Endothelial cell of umbilical vein (primary cell): ENCODE results near the gene KCNMA1. TPM values are rescaled to one million over a fixed set of nuclear protein-coding genes. Genes with fewer than 3 reads are reported as not detected.

Experiments used
- BruUV-seq: library from RNA; stranded (reverse); fragments of 400-500 nt; replicated peaks from 2 replicates; lab custom pipeline; 2021; lab: Mats Ljungman, UMichigan
- CTCF ChIA-PET: fragments of 300-600, 350-600 bp; sonication (Branson Sonifier 250); formaldehyde crosslinking; loops from one replicate; lab custom pipeline; 2021; ENCODE audit warnings: antibody characterized with exemption, inconsistent platforms; lab: Charles Lee
- POLR2A ChIA-PET: fragments of 300-600, 350-600 bp; sonication (Branson Sonifier 250); formaldehyde crosslinking; loops from one replicate; lab custom pipeline; 2021; ENCODE audit warnings: antibody characterized with exemption, inconsistent platforms; lab: Charles Lee
- DNase-seq: peaks from one replicate; pipeline ENCODE4 v3.0.0-alpha.2; 2011; ENCODE audit warnings: low read depth, low spot score
- FAIRE-seq: peaks from 2 replicates; lab custom pipeline; 2011; peaks lifted over from hg19 to GRCh38; lab: Jason Lieb, UNC
- H2AFZ ChIP-seq: 2 replicates; pipeline ENCODE4 v1.6.0; 2012; ENCODE audit warnings: low read depth, low read length, control low read depth, inconsistent platforms
- H3K27ac ChIP-seq: 2 replicates; pipeline ENCODE4 v1.5.1; 2011; ENCODE audit warnings: low read depth, mild to moderate bottlenecking, control low read depth, low read length, moderate library complexity; ENCODE audit not compliant: insufficient read depth
- H3K27me3 ChIP-seq, 2 experiments: 2 replicates each; pipeline versions ENCODE4 v1.6.0 to v1.6.1; 2011; ENCODE audit warnings: low read length in 2 of 2, mixed read lengths in 1 of 2; ENCODE audit not compliant: control insufficient read depth in 2 of 2, insufficient read depth in 2 of 2
- H3K36me3 ChIP-seq, 2 experiments: 2 replicates in 1 of 2; 3 replicates in 1 of 2; pipeline ENCODE4 v1.5.1; 2011; ENCODE audit warnings: low read length in 2 of 2, mild to moderate bottlenecking in 1 of 2, moderate library complexity in 1 of 2; ENCODE audit not compliant: control insufficient read depth in 2 of 2, insufficient read depth in 2 of 2; ENCODE audit errors: extremely low read depth in 1 of 2
- H3K4me1 ChIP-seq: 3 replicates; pipeline ENCODE4 v1.5.1; 2011; ENCODE audit warnings: mild to moderate bottlenecking, low read length; ENCODE audit not compliant: control insufficient read depth, insufficient read depth; ENCODE audit errors: extremely low read depth
- H3K4me2 ChIP-seq: 2 replicates; pipeline ENCODE4 v1.6.1; 2011; ENCODE audit warnings: low read length, control low read depth, mixed read lengths; ENCODE audit not compliant: insufficient read depth
- H3K4me3 ChIP-seq, 3 experiments: fragments of 200-600 bp in 1 of 3; sonication (generic), shearing (Covaris generic) in 1 of 3; replicated peaks in 1 of 3; 2 replicates each; pipeline ENCODE4 v1.5.1; 2011 to 2016; ENCODE audit warnings: control low read depth in 3 of 3, low read length in 3 of 3, mild to moderate bottlenecking in 2 of 3, inconsistent platforms in 1 of 3, low read depth in 1 of 3, moderate library complexity in 1 of 3; ENCODE audit not compliant: insufficient read depth in 1 of 3
- H3K79me2 ChIP-seq: 2 replicates; pipeline ENCODE4 v1.6.0; 2012; ENCODE audit warnings: low read length, inconsistent platforms; ENCODE audit not compliant: control insufficient read depth, insufficient read depth
- H3K9ac ChIP-seq: replicated peaks from 2 replicates; pipeline ENCODE3; 2011; ENCODE audit warnings: low read length, control low read depth; ENCODE audit not compliant: insufficient read depth; ENCODE audit errors: extremely low read depth
- H3K9me1 ChIP-seq: replicated peaks from 3 replicates; pipeline ENCODE4 v1.6.0; 2011; ENCODE audit warnings: mild to moderate bottlenecking, low read length; ENCODE audit not compliant: control insufficient read depth, insufficient read depth; ENCODE audit errors: extremely low read depth
- H3K9me3 ChIP-seq: replicated peaks from 2 replicates; pipeline ENCODE4 v1.5.1; 2012; ENCODE audit warnings: low read length, inconsistent platforms; ENCODE audit not compliant: control insufficient read depth, insufficient read depth
- H4K20me1 ChIP-seq: replicated peaks from 2 replicates; pipeline ENCODE3; 2011; ENCODE audit warnings: mild to moderate bottlenecking, low read length; ENCODE audit not compliant: control insufficient read depth, insufficient read depth; ENCODE audit errors: extremely low read depth
- EZH2 ChIP-seq: IDR thresholded peaks from 2 replicates; pipeline ENCODE4 v1.6.1; 2012; ENCODE audit warnings: borderline replicate concordance, low read depth, mild to moderate bottlenecking, moderate library complexity, low read length, inconsistent platforms; ENCODE audit not compliant: severe bottlenecking
- FOS ChIP-seq: IDR thresholded peaks from 2 replicates; pipeline ENCODE4 v1.6.1; 2011; ENCODE audit warnings: mild to moderate bottlenecking, low read length, moderate library complexity, borderline replicate concordance; ENCODE audit not compliant: insufficient read depth
- GATA2 ChIP-seq: IDR thresholded peaks from 2 replicates; pipeline ENCODE4 v1.7.0; 2011; ENCODE audit warnings: low read depth, mild to moderate bottlenecking, moderate library complexity, mixed read lengths, low read length; ENCODE audit not compliant: insufficient read length, insufficient read depth
- JUN ChIP-seq: IDR thresholded peaks from 2 replicates; pipeline ENCODE4 v1.6.1; 2011; ENCODE audit warnings: borderline replicate concordance, low read depth; ENCODE audit not compliant: insufficient read length, insufficient read depth
- MYC ChIP-seq: IDR thresholded peaks from one replicate; pipeline ENCODE4 v1.6.1; 2011; ENCODE audit warnings: mild to moderate bottlenecking, low read depth, low read length
- POLR2A ChIP-seq: IDR thresholded peaks from 2 replicates; pipeline ENCODE4 v1.6.1; 2012; ENCODE audit warnings: low read depth, mild to moderate bottlenecking, control low read depth, low read length
- POLR2AphosphoS5 ChIP-seq: IDR thresholded peaks from 2 replicates; pipeline ENCODE4 v1.6.1; 2012; ENCODE audit warnings: low read depth, mild to moderate bottlenecking, control low read depth, low read length, moderate library complexity; ENCODE audit not compliant: insufficient read depth
- dilution Hi-C: fragments of 300-500 bp; cut with MboI; formaldehyde crosslinking; loops from one replicate; pipeline ENCODE4 v1.15.0; 2019; ENCODE audit warnings: low sequenced_read_pairs; ENCODE audit not compliant: extremely low pct_ligation_motif_present
- intact Hi-C: fragments of 100-400 bp; cut with micrococcal nuclease; formaldehyde crosslinking; loops from one replicate; pipeline ENCODE4 v1.10.0; 2022
- polyA plus RNA-seq, 4 experiments: library from polyadenylated mRNA; depleted of rRNA in 3 of 4; stranded (reverse) in 3 of 4; unstranded in 1 of 4; fragments of >200 nt; gene quantifications; 2 replicates each; pipeline versions ENCODE4 v1.2.1 to v1.2.3, GENCODE V29; 2011 to 2012; ENCODE audit warnings: missing spikeins in 1 of 4
- total RNA-seq: library from RNA; stranded (reverse); gene quantifications from 2 replicates; pipeline ENCODE4 v1.2.3, GENCODE V29; 2021
- TF ChIP-seq, protein P1 (sequence below), 2 donors: IDR thresholded peaks; 1 replicate in 1 of 2; 2 replicates in 1 of 2; pipeline ENCODE4 v1.5.1; 2011; ENCODE audit warnings: low read length in 2 of 2, mild to moderate bottlenecking in 2 of 2, moderate library complexity in 2 of 2, control low read depth in 1 of 2, inconsistent platforms in 1 of 2, low read depth in 1 of 2; ENCODE audit not compliant: insufficient read depth in 1 of 2; ENCODE audit errors: extremely low read depth in 1 of 2
- TF ChIP-seq, protein P2 (sequence below): IDR thresholded peaks from 2 replicates; pipeline ENCODE4 v1.6.1; 2011; ENCODE audit not compliant: insufficient read depth, insufficient read length

KCNMA1 gene
- total and polyA plus RNA-seq, 2 donors (not counting 3 experiments of a cell fraction or from before 2014, with no cell fraction given) = 0.10 to 0.82 TPM

DNA sequence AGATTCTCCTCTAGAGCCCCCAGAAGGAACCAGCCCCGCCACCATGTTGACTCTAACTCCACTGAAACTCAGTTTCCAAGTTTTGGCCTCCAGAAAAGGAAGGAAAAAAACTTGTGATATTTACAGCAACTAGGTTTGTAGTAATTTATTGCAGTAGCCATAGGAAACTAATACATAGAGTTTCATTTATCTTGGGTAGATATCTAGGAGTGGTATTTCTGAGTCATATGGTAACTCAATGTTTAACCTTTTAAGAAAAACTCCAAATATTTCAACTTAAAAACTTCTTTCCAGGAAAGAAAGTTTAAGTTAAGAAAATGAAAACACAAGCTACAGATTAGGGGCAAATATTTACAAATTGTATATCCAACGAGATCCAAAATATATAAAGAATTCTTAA, 576.7 kb downstream of the KCNMA1 start:
- no peaks in the 10 kb centered on the region for H3K36me3 ChIP-seq
- dilution Hi-C loops = no loop called here
- no peaks in the 10 kb centered on the region for H3K27me3 ChIP-seq
- no peak overlapping the region for H3K4me3 ChIP-seq
- no peak for FAIRE-seq
- no peaks in the 10 kb centered on the region for H3K9me3 ChIP-seq
- H3K79me2 ChIP-seq = no peaks in the 10 kb centered on the region
- no peaks in the 10 kb centered on the region for H3K4me1 ChIP-seq
- H3K4me2 ChIP-seq = no peak overlapping the region
- no TSS peak for BruUV-seq
- H3K9me1 ChIP-seq = no peaks in the 10 kb centered on the region
- CTCF ChIA-PET = no interaction called here
- POLR2A ChIA-PET = no interaction called here
- H3K27ac ChIP-seq = no peak overlapping the region
- H3K9ac ChIP-seq = no peak overlapping the region
- intact Hi-C loops = no loop called here
- DNase-seq = no peak
- H2AFZ ChIP-seq = no peak overlapping the region
- no peaks in the 10 kb centered on the region for H4K20me1 ChIP-seq
- TF ChIP-seq, protein P1, sequence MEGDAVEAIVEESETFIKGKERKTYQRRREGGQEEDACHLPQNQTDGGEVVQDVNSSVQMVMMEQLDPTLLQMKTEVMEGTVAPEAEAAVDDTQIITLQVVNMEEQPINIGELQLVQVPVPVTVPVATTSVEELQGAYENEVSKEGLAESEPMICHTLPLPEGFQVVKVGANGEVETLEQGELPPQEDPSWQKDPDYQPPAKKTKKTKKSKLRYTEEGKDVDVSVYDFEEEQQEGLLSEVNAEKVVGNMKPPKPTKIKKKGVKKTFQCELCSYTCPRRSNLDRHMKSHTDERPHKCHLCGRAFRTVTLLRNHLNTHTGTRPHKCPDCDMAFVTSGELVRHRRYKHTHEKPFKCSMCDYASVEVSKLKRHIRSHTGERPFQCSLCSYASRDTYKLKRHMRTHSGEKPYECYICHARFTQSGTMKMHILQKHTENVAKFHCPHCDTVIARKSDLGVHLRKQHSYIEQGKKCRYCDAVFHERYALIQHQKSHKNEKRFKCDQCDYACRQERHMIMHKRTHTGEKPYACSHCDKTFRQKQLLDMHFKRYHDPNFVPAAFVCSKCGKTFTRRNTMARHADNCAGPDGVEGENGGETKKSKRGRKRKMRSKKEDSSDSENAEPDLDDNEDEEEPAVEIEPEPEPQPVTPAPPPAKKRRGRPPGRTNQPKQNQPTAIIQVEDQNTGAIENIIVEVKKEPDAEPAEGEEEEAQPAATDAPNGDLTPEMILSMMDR (IDR thresholded peaks at IDR 0.05; ENCODE audit: extremely low read depth in 1 of 2, insufficient read depth in 1 of 2, low read depth in 1 of 2, low read length in 2 of 2) = no peak
- no peak for TF ChIP-seq JUN
- TF ChIP-seq POLR2A = no peak
- no peak for TF ChIP-seq POLR2AphosphoS5
- no peak for TF ChIP-seq FOS
- no peak for TF ChIP-seq EZH2
- TF ChIP-seq, protein P2, sequence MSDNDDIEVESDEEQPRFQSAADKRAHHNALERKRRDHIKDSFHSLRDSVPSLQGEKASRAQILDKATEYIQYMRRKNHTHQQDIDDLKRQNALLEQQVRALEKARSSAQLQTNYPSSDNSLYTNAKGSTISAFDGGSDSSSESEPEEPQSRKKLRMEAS = no peak
- no peak for TF ChIP-seq GATA2
- TF ChIP-seq MYC = no peak
